Kidney epithelial cell (primary cell): ENCODE data around the gene PHYHD1. TPM values are rescaled to one million over a fixed set of nuclear protein-coding genes. Genes with fewer than 3 reads are reported as not detected.

Experiments used
- DNase-seq: peaks from one replicate; pipeline ENCODE4 v3.0.0-alpha.2; 2010; ENCODE audit warnings: low read depth
- H3K27me3 ChIP-seq: 2 replicates; pipeline ENCODE4 v1.6.0; 2011; ENCODE audit warnings: low read length; ENCODE audit not compliant: control insufficient read depth, insufficient read depth
- H3K36me3 ChIP-seq: 2 replicates; pipeline ENCODE4 v1.5.1; 2011; ENCODE audit warnings: low read length; ENCODE audit not compliant: control insufficient read depth, insufficient read depth
- H3K4me3 ChIP-seq: 2 replicates; pipeline ENCODE4 v1.5.1; 2011; ENCODE audit warnings: low read depth, mild to moderate bottlenecking, control low read depth, low read length
- total RNA-seq: library from RNA; depleted of rRNA; stranded (reverse); fragments of >200 nt; gene quantifications from 2 replicates; pipeline ENCODE4 v1.2.3, GENCODE V29; 2015
- TF ChIP-seq, protein P1 (sequence below): IDR thresholded peaks from 2 replicates; pipeline ENCODE4 v1.5.1; 2011; ENCODE audit warnings: mild to moderate bottlenecking, moderate library complexity, low read length, control low read depth, inconsistent platforms; ENCODE audit not compliant: insufficient read depth, poor library complexity, severe bottlenecking

Gene PHYHD1
- total RNA-seq, 1 donor from 2014 or later, result 21.2 TPM

- no peaks in the 10 kb centered on the region for H3K27me3 ChIP-seq
- TF ChIP-seq, protein P1, sequence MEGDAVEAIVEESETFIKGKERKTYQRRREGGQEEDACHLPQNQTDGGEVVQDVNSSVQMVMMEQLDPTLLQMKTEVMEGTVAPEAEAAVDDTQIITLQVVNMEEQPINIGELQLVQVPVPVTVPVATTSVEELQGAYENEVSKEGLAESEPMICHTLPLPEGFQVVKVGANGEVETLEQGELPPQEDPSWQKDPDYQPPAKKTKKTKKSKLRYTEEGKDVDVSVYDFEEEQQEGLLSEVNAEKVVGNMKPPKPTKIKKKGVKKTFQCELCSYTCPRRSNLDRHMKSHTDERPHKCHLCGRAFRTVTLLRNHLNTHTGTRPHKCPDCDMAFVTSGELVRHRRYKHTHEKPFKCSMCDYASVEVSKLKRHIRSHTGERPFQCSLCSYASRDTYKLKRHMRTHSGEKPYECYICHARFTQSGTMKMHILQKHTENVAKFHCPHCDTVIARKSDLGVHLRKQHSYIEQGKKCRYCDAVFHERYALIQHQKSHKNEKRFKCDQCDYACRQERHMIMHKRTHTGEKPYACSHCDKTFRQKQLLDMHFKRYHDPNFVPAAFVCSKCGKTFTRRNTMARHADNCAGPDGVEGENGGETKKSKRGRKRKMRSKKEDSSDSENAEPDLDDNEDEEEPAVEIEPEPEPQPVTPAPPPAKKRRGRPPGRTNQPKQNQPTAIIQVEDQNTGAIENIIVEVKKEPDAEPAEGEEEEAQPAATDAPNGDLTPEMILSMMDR, result no peak
- no peak overlapping the region for H3K4me3 ChIP-seq
- H3K36me3 ChIP-seq, result peaks cover 4% of the 10 kb centered on the region
- no peak for DNase-seq
Observed at GRCh38 chr9:128910906-128911305, 9.9 kb upstream of the PHYHD1 start.

DNA sequence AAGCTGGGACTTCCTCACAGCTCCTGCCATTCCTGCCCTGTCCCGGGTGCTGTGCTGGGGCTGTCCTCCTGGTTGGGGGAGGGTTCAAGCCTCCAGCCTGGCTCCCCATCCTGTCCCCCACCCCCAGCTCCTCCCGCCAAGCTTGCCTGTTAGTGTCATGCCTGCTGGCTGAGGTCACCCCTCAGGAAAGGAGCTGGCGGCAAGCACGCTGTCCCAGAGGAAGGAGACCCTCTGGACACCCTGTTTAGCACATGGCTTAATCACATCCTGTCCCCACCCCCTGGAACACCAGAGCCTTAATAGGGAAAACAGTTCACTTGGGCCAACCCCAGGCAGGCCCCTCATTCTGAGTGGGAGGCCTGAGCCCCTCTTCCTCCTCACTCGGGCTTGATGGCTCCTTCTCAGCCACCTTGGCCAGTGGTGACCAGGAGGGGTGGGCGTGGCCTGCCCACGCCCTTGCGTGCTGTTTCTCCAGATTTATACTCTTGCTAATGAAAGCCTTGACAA, 9.2 kb upstream of the PHYHD1 start:
- TF ChIP-seq, protein P1, result no peak
- Histone ChIP-seq H3K27me3 (no peaks in the 10 kb centered on the region), H3K36me3 (peaks cover 4% of the 10 kb centered on the region), H3K4me3 (no peak overlapping the region)
- peak; percentile 58 for DNase-seq

DNA sequence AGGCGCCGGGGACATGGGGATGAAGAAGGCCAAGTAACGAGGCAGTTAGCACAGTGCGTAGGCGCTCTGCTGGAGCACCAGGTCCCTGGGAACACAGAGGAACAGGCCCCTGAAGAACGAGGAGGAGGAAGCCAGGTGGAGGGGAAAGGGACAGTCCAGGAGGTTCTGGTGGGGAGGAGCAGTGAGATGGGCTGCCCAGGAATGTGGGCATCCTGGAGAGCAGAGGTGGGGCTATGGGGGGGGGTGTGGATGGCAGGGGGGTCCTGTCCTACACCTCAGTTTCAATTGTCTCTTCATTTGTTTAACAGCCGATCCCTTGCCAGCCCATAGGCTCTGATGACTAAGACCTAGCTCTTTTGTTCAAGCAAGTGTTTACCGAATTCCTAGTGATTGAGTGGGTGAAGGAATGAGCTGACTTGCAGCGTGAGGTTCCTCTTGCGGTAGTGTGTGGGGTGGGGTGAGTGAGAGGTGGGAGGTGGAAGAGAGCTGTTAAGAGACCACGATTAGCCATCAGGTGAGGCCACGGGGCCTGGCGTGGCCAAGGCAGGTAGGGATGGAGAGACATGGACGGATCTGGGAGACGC, 8.4 kb upstream of the PHYHD1 start:
- Histone ChIP-seq H3K36me3 (peaks cover 4% of the 10 kb centered on the region), H3K27me3 (no peaks in the 10 kb centered on the region), H3K4me3 (no peak overlapping the region)
- TF ChIP-seq, protein P1, result no peak
- DNase-seq, result peak; percentile 95

DNA sequence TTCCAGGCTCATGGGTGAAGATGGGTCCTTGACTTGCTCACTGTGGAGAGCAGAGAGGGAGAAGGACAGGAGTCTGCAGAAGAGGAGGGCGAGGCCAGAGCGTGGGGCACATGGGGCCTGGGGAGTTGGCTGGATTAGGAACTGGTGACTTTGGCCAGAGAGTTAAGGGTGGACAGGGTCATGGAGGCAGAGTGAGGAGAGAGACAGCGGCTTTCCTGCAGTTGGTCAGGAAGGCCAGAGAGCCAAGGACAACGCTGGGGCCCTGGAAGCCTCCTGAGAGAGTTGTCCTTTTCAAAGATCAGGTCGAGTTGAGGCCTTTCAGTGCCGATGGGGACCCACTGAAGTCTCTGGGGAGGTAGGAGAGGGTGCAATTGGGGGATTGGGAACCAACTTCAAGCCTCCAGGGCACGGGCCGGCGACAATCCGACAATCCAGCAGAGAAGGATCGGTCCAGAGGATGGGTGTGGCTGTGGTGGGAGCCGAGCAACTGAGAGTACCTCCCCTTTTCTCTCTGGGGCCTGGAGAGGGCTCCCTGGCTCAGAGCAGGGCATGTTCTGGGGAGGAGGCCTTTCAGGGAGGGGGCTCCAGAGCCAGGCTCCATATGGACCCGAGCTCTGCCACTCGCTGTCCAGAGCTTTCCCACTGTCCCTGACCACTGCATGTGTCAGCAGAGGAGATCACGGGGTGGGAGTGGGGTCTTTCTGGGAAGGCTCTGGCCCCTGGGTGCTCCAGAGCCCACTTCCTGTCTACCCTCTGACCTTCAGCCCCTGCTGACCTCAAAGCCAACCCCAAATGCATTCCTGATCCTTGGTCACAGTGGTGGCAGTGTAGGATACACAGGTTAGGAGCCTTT, 7.5 kb upstream of the PHYHD1 start:
- DNase-seq, result no peak
- H3K36me3 ChIP-seq, result peaks cover 4% of the 10 kb centered on the region
- H3K27me3 ChIP-seq, result no peaks in the 10 kb centered on the region
- H3K4me3 ChIP-seq, result no peak overlapping the region
- TF ChIP-seq, protein P1, result no peak

GRCh38 chr9:128913995-128914772, 6.6 kb upstream of the PHYHD1 start:
- H3K36me3 ChIP-seq, result peaks cover 3% of the 10 kb centered on the region
- DNase-seq, result no peak
- H3K27me3 ChIP-seq, result no peaks in the 10 kb centered on the region
- TF ChIP-seq, protein P1, result no peak
- no peak overlapping the region for H3K4me3 ChIP-seq
